NCI-H446 (cell line): ENCODE data around the gene PHYHIPL.

Source experiments
- DNase-seq, 2 experiments: peaks; one replicate each; lab custom pipeline; 2025; lab: John Stamatoyannopoulos, UW

The PHYHIPL gene

GRCh38 chr10:59176241-59177030 lies at the start of gene PHYHIPL:
Gene PHYHIPL (plus strand): TSS chr10:59176643. CDS start chr10:59176854, 211 bp downstream.
- DNase-seq = peak; percentile 70 to 82

- no peak for DNase-seq
These were observed 49.5 kb upstream of the PHYHIPL start for GRCh38 chr10:59126991-59127390.

- no peak for DNase-seq
These were observed 48.5 kb upstream of the PHYHIPL start for GRCh38 chr10:59127991-59128390.

GRCh38 chr10:59129867-59130266 lies 46.6 kb upstream of the PHYHIPL start:
- no peak for DNase-seq

- DNase-seq = no peak
These were observed 44.8 kb upstream of the PHYHIPL start for GRCh38 chr10:59131666-59132065.

GRCh38 chr10:59133841-59134593 lies 42.4 kb upstream of the PHYHIPL start:
- peak in 1 of 2 experiments; percentile 47 for DNase-seq

GRCh38 chr10:59134785-59135184 lies 41.7 kb upstream of the PHYHIPL start:
- DNase-seq = no peak

- no peak for DNase-seq
These were observed 41.2 kb upstream of the PHYHIPL start for GRCh38 chr10:59135275-59135674.

GRCh38 chr10:59138052-59138451 lies 38.4 kb upstream of the PHYHIPL start:
- DNase-seq = no peak

- no peak for DNase-seq
These were observed 32.9 kb upstream of the PHYHIPL start for GRCh38 chr10:59143544-59143943.

- DNase-seq = no peak
These were observed 27.7 kb upstream of the PHYHIPL start for GRCh38 chr10:59148701-59149100.

GRCh38 chr10:59155556-59155955 lies 20.9 kb upstream of the PHYHIPL start:
- DNase-seq = no peak

GRCh38 chr10:59167512-59167911 lies 8.9 kb upstream of the PHYHIPL start:
- no peak for DNase-seq

GRCh38 chr10:59172567-59172966 lies 3.9 kb upstream of the PHYHIPL start:
- no peak for DNase-seq

- no peak for DNase-seq
These were observed 3.0 kb upstream of the PHYHIPL start for GRCh38 chr10:59173414-59173813.

GRCh38 chr10:59175538-59176240 lies 754 bp upstream of the PHYHIPL start:
- DNase-seq = peak in 1 of 2 experiments; percentile 37

GRCh38 chr10:59177031-59177797 lies 771 bp downstream of the PHYHIPL start:
- peak; percentile 37 to 42 for DNase-seq

GRCh38 chr10:59177836-59178235 lies 1.4 kb downstream of the PHYHIPL start:
- DNase-seq = no peak

GRCh38 chr10:59179068-59179467 lies 2.6 kb downstream of the PHYHIPL start:
- DNase-seq = no peak

- no peak for DNase-seq
These were observed 4.3 kb downstream of the PHYHIPL start for GRCh38 chr10:59180689-59181270.

GRCh38 chr10:59181668-59182067 lies 5.2 kb downstream of the PHYHIPL start:
- DNase-seq = peak; percentile 56 to 57
